ENCODE results near the gene CH25H. TPM values are rescaled to one million over a fixed set of nuclear protein-coding genes. Genes with fewer than 3 reads are reported as not detected.
"Not testable (repeated sequence)": the region's sequence is repeated elsewhere in the genome, so short reads cannot be mapped to it uniquely, and the experiment has no call there.

CH25H gene
- 8.8 TPM for total RNA-seq

GRCh38 chr10:89207181-89207800 lies at the start of gene CH25H:
Gene CH25H, minus strand, starts transcription at chr10:89207317. Its CDS starts 25 bp downstream, at chr10:89207292.
- ATAC-seq = peak; percentile 93
- intact Hi-C loops (cut with DNase I) = no loop called here
- peak; percentile 89 for DNase-seq (ENCODE audit: low spot score)

DNA sequence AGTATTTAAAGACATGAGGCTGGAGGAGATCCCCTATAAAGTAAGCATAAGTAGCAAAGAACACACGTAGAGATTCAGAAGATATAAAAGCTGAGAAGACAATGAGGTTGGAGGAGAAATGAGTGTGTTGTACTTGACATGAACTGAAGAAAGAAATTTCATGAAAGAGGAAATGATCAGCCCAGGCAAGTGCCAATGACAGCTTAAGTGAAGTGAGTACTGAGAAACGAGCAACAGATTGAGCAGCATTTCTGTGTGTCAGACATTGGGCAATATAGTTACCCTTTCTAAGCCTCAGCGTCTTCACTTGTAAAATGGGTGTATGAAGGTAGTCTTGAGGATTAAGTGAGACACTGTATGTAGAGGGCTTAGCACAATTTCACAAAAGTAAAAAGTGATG lies 49.2 kb upstream of the CH25H start:
- intact Hi-C loops (cut with DNase I) = no loop called here
- no peak for ATAC-seq
- DNase-seq (ENCODE audit: low spot score) = no peak

DNA sequence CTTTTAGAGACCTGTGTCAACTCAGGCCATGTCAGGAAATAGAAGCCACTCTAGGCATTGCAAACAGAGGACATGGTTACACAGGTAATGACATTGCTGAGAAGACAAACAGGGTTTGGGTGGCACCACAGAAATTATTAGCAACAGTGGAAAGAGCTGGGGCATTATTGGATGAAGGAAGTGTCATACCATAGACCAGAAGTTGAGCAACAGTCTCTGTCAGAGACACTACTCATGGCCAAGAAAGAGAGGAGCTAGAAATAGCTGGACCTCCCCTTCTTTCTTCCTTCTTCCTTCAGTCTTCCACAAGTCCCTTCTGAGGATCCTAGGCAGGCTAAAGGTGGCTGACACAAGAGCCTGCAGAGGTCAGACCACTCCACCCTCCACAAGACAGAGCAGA lies 48.7 kb upstream of the CH25H start:
- no peak for ATAC-seq
- no peak for DNase-seq (ENCODE audit: low spot score)
- intact Hi-C loops (cut with DNase I) = no loop called here

DNA sequence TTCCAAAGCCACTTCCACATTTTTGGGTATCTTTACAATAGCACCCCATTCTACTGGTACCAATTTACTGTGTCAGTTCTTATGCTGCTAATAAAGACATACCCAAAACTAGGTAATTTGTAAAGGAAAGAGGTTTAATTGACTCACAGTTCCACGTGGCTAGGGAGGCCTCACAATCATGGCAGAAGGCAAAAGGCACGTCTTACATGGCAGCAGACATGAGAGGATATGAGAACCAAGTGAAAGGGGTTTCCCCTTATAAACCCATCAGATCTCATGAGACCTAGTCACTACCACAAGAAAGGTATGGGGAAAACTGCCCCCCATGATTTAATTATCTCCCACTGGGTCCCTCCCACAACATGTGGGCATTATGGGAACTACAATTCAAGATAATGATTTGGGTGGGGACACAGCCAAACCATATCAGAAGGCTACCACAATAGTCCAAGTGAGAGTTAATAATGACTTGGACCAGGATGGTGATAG lies 48.0 kb upstream of the CH25H start:
- DNase-seq (ENCODE audit: low spot score); intact Hi-C loops (cut with DNase I); ATAC-seq: not testable (repeated sequence)

GRCh38 chr10:89252225-89252585 lies 45.1 kb upstream of the CH25H start:
- no peak for DNase-seq (ENCODE audit: low spot score)
- ATAC-seq = no peak
- intact Hi-C loops (cut with DNase I) = no loop called here

GRCh38 chr10:89251409-89252224 lies 44.5 kb upstream of the CH25H start, which contains the start of gene LIPA:
Gene LIPA, minus strand, starts transcription at chr10:89251775. Its CDS starts 4,127 bp downstream, at chr10:89247648.
- ATAC-seq (peak; percentile 99), DNase-seq (ENCODE audit: low spot score) (peak; percentile 97)
- intact Hi-C loops (cut with DNase I) = no loop called here

DNA sequence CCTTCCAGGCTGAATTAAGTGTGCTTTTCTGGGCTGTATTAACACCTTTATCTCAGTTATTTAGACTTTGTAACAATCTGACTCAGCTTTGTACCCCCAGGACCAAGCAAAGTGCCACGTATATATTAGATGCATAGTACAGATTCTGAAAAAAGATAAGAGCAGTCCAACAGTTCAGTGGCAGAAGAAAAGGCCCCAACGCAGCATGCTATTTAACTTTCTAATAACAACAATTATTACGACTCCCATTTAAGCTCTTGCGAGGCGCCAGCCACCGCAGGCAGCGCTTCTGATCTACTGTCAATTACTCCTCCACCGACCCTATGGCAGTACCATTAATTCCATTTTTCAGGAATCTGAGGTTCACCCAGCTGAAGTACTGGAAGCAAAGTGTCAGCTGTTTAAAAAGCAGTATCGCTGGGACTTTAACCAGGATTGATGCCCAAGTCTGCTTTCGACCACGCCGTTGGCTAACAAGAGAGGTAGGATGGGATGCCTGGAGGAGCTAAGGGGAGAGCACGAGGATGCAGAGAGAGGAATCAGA lies 43.8 kb upstream of the CH25H start:
- ATAC-seq (no peak), DNase-seq (ENCODE audit: low spot score) (no peak)
- intact Hi-C loops (cut with DNase I) = no loop called here

GRCh38 chr10:89248990-89249389 lies 41.9 kb upstream of the CH25H start:
- intact Hi-C loops (cut with DNase I) = no loop called here
- DNase-seq (ENCODE audit: low spot score) (no peak), ATAC-seq (no peak)

- DNase-seq (ENCODE audit: low spot score); ATAC-seq; intact Hi-C loops (cut with DNase I): not testable (repeated sequence)
Observed at GRCh38 chr10:89247623-89248022, 40.5 kb upstream of the CH25H start.

DNA sequence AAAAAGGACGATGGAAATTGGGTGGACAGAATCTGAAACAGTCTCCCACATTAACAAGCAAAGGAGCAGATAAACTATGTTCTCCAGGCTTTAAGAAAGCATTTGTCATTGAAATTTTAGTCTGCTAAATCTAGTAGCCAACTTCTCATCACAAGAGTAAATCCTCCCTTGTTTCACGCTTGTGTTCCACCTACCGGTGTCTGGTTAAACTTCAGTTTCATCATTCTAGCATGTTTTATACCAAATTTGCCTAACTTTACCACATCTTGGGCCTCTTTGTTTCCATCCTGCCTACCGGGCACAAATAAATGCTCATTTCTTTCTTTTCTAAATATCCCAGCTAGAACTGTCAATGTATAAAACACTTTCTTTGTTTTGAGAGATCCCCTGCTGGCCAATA lies 38.7 kb upstream of the CH25H start:
- no peak for DNase-seq (ENCODE audit: low spot score)
- ATAC-seq = no peak
- intact Hi-C loops (cut with DNase I) = no loop called here

GRCh38 chr10:89242840-89243568 lies 35.9 kb upstream of the CH25H start:
- DNase-seq (ENCODE audit: low spot score) (no peak), ATAC-seq (peak; percentile 51)
- intact Hi-C loops (cut with DNase I) = no loop called here

- intact Hi-C loops (cut with DNase I) = no loop called here
- ATAC-seq = peak; percentile 14
- no peak for DNase-seq (ENCODE audit: low spot score)
Observed at GRCh38 chr10:89242345-89242684, 35.2 kb upstream of the CH25H start.

DNA sequence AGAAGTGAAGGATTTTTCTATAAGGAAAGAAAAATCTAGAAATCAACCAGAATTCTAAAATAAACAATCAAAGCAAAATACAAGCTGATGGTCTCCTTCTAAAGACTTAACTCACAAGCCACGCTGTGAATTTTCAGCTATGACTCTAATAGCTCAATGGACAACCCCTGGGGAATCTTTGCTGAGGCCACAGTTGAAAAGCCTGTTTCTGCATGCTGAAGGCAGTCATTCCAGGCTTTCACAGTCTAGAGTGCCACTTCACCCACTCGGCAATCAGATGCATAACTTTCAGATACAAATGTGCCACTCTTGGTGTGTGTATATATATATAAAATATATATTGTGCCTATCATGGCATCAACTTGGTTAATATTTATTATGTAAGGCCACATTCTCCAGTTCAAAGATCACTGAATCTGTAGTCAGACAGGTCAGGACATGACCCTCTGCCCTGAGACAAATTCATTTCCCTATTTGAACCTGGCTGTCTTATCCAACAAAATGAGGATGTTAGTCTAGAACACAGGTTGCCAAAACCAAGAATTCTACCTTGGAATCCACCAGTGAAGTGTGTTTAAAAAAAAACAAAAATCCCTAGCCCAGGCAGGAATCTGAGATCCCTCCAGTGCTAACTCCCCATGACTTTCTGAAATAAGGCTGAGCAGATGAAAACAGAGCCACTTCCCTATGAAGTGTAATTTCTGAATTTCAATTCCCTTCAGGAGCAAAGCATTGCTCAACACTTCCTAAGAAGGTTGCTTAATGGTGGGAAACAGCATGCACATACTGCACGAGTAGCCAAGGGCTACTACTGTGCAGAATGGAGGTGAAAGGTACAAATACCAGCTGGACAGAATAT lies 34.6 kb upstream of the CH25H start:
- ATAC-seq = peak; percentile 93
- no peak for DNase-seq (ENCODE audit: low spot score)
- intact Hi-C loops (cut with DNase I) = no loop called here

GRCh38 chr10:89241026-89241425 lies 33.9 kb upstream of the CH25H start:
- ATAC-seq (no peak), DNase-seq (ENCODE audit: low spot score) (no peak)
- intact Hi-C loops (cut with DNase I) = no loop called here

DNA sequence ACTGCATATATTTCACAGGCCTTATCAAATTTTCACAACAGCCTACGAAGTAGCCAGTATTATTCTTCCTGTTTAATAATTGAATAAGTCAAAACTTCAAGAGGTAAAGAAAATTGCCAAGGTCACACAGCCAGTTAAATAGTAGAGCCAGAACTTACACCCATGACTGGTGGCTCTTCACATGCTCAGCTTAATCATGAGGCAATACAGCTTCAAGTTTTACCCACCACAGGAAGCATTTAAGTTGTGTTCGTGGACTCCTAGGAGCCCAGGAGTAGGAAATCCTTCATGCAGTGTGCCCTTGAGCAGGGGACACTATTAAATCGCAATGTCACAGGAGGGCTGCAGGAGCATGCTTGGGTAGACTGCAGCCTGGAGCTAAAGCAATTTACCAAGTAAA lies 33.4 kb upstream of the CH25H start:
- no peak for ATAC-seq
- no peak for DNase-seq (ENCODE audit: low spot score)
- intact Hi-C loops (cut with DNase I) = no loop called here

GRCh38 chr10:89238956-89239644 lies 32.0 kb upstream of the CH25H start:
- ATAC-seq (no peak), DNase-seq (ENCODE audit: low spot score) (no peak)
- intact Hi-C loops (cut with DNase I) = no loop called here

- intact Hi-C loops (cut with DNase I) = no loop called here
- no peak for DNase-seq (ENCODE audit: low spot score)
- no peak for ATAC-seq
Observed at GRCh38 chr10:89237849-89238248, 30.7 kb upstream of the CH25H start.

DNA sequence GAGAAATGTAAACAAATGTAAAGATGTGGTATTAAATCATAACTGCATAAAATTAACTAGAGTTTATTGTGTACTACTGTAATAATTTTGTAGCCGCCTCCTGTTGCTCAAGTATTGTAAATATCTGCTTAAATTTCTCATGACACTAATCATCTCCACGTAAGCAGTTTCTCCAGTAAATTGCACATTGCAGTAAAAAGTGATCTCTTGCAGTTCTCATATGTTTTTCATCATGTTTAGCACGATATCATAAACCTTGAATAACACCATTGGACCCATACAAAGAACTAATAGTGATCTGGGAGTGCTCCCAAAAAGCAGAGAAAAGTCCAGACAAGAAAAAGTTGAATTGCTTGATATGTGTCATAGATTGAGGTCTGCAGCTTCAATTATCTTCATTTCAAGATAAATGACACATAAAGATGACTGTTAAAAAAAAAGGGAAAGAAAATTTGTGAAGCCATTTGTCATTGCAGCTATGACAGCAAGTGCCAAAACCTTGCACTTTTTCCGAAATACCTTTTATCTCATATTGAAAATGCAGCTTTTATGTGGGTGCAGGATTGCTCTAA lies 29.2 kb upstream of the CH25H start:
- intact Hi-C loops (cut with DNase I) = no loop called here
- DNase-seq (ENCODE audit: low spot score) (no peak), ATAC-seq (no peak)
